ENCODE data around the gene ADM. TPM values are rescaled to one million over a fixed set of nuclear protein-coding genes. Genes with fewer than 3 reads are reported as not detected.

Gene ADM
- total RNA-seq, 2 donors from 2014 or later = 0.68 to 2.0 TPM

GRCh38 chr11:10282117-10282516, 22.8 kb upstream of the ADM start:
- no peak overlapping the region for H3K27ac Mint-ChIP-seq
- no peak for ATAC-seq
- no peak overlapping the region for H3K4me3 Mint-ChIP-seq
- peaks cover 15% of the 10 kb centered on the region for H3K4me1 Mint-ChIP-seq
- no peak for DNase-seq
- H3K9me3 ChIP-seq (ENCODE audit: control insufficient read depth, low read length, poor library complexity, severe bottlenecking) = no peaks in the 10 kb centered on the region
- H3K27me3 Mint-ChIP-seq = peaks cover 5% of the 10 kb centered on the region
- peaks cover 5% of the 10 kb centered on the region for H3K36me3 Mint-ChIP-seq (ENCODE audit: low read depth)

GRCh38 chr11:10283991-10284390, 20.9 kb upstream of the ADM start:
- Mint-ChIP-seq H3K36me3 (ENCODE audit: low read depth) (peaks cover 5% of the 10 kb centered on the region), H3K4me3 (no peak overlapping the region), H3K4me1 (peaks cover 15% of the 10 kb centered on the region), H3K27me3 (peaks cover 5% of the 10 kb centered on the region), H3K27ac (no peak overlapping the region)
- ATAC-seq (no peak), DNase-seq (no peak)
- no peaks in the 10 kb centered on the region for H3K9me3 ChIP-seq (ENCODE audit: control insufficient read depth, low read length, poor library complexity, severe bottlenecking)

- DNase-seq = no peak
- peaks cover 4% of the 10 kb centered on the region for H3K36me3 Mint-ChIP-seq (ENCODE audit: low read depth)
- peaks cover 16% of the 10 kb centered on the region for H3K4me1 Mint-ChIP-seq
- ATAC-seq = no peak
- peaks cover 12% of the 10 kb centered on the region for H3K27me3 Mint-ChIP-seq
- peak overlapping the region; percentile 14 for H3K27ac Mint-ChIP-seq
- no peak overlapping the region for H3K4me3 Mint-ChIP-seq
- no peaks in the 10 kb centered on the region for H3K9me3 ChIP-seq (ENCODE audit: control insufficient read depth, low read length, poor library complexity, severe bottlenecking)
Measured at GRCh38 chr11:10285148-10285802, 19.6 kb upstream of the ADM start.

GRCh38 chr11:10287140-10287539, 17.7 kb upstream of the ADM start:
- peaks cover 2% of the 10 kb centered on the region for H3K36me3 Mint-ChIP-seq (ENCODE audit: low read depth)
- DNase-seq (no peak), ATAC-seq (no peak)
- H3K4me1 Mint-ChIP-seq = peaks cover 25% of the 10 kb centered on the region
- peaks cover 14% of the 10 kb centered on the region for H3K27me3 Mint-ChIP-seq
- H3K4me3 Mint-ChIP-seq = no peak overlapping the region
- no peaks in the 10 kb centered on the region for H3K9me3 ChIP-seq (ENCODE audit: control insufficient read depth, low read length, poor library complexity, severe bottlenecking)
- no peak overlapping the region for H3K27ac Mint-ChIP-seq

GRCh38 chr11:10287766-10288715, 16.8 kb upstream of the ADM start:
- DNase-seq (no peak), ATAC-seq (no peak)
- peaks cover 2% of the 10 kb centered on the region for H3K36me3 Mint-ChIP-seq (ENCODE audit: low read depth)
- no peak overlapping the region for H3K27ac Mint-ChIP-seq
- H3K27me3 Mint-ChIP-seq = peaks cover 14% of the 10 kb centered on the region
- H3K4me1 Mint-ChIP-seq = peaks cover 27% of the 10 kb centered on the region
- H3K9me3 ChIP-seq (ENCODE audit: control insufficient read depth, low read length, poor library complexity, severe bottlenecking) = no peaks in the 10 kb centered on the region
- no peak overlapping the region for H3K4me3 Mint-ChIP-seq

- Mint-ChIP-seq H3K27ac (no peak overlapping the region), H3K4me3 (no peak overlapping the region), H3K27me3 (peaks cover 13% of the 10 kb centered on the region), H3K4me1 (peaks cover 26% of the 10 kb centered on the region), H3K36me3 (ENCODE audit: low read depth) (peaks cover 2% of the 10 kb centered on the region)
- no peaks in the 10 kb centered on the region for H3K9me3 ChIP-seq (ENCODE audit: control insufficient read depth, low read length, poor library complexity, severe bottlenecking)
- ATAC-seq (no peak), DNase-seq (no peak)
Measured at GRCh38 chr11:10288881-10289764, 15.8 kb upstream of the ADM start.

GRCh38 chr11:10289765-10290380, 15.0 kb upstream of the ADM start:
- H3K27ac Mint-ChIP-seq = no peak overlapping the region
- peaks cover 24% of the 10 kb centered on the region for H3K4me1 Mint-ChIP-seq
- ATAC-seq = no peak
- H3K4me3 Mint-ChIP-seq = no peak overlapping the region
- H3K27me3 Mint-ChIP-seq = peaks cover 9% of the 10 kb centered on the region
- no peaks in the 10 kb centered on the region for H3K36me3 Mint-ChIP-seq (ENCODE audit: low read depth)
- no peak for DNase-seq
- no peaks in the 10 kb centered on the region for H3K9me3 ChIP-seq (ENCODE audit: control insufficient read depth, low read length, poor library complexity, severe bottlenecking)

GRCh38 chr11:10291801-10292638, 12.9 kb upstream of the ADM start:
- Mint-ChIP-seq H3K4me3 (peak overlapping the region; percentile 69), H3K27ac (no peak overlapping the region), H3K36me3 (ENCODE audit: low read depth) (no peaks in the 10 kb centered on the region), H3K27me3 (peaks cover 24% of the 10 kb centered on the region), H3K4me1 (peaks cover 28% of the 10 kb centered on the region)
- ATAC-seq = no peak
- H3K9me3 ChIP-seq (ENCODE audit: control insufficient read depth, low read length, poor library complexity, severe bottlenecking) = no peaks in the 10 kb centered on the region
- DNase-seq = no peak

GRCh38 chr11:10293423-10294289, 11.2 kb upstream of the ADM start, which contains the start of gene SBF2:
Gene SBF2, minus strand, starts transcription at chr11:10294219. Its CDS starts 150 bp downstream, at chr11:10294069.
- H3K27ac Mint-ChIP-seq = peak within 1 kb of the TSS; percentile 53
- H3K4me1 Mint-ChIP-seq = peaks cover 37% of the 10 kb centered on the region

GRCh38 chr11:10294290-10294953, 10.5 kb upstream of the ADM start:
- Mint-ChIP-seq H3K27me3 (peaks cover 25% of the 10 kb centered on the region), H3K27ac (peak overlapping the region; percentile 53)
- no peak for ATAC-seq

More at GRCh38 chr11:10293423-10294289, 11.2 kb upstream of the ADM start, which contains the start of gene SBF2:
- peak; percentile 67 to 76 (median 73) for DNase-seq
- no peaks in the 10 kb centered on the region for H3K36me3 Mint-ChIP-seq (ENCODE audit: low read depth)
- H3K4me3 Mint-ChIP-seq = peak within 1 kb of the TSS; percentile 91
- no peaks in the 10 kb centered on the region for H3K9me3 ChIP-seq (ENCODE audit: control insufficient read depth, low read length, poor library complexity, severe bottlenecking)
- peaks cover 25% of the 10 kb centered on the region for H3K27me3 Mint-ChIP-seq
- peak; percentile 64 for ATAC-seq

More at GRCh38 chr11:10294290-10294953, 10.5 kb upstream of the ADM start:
- no peaks in the 10 kb centered on the region for H3K36me3 Mint-ChIP-seq (ENCODE audit: low read depth)
- H3K4me3 Mint-ChIP-seq = peak overlapping the region; percentile 91
- no peak for DNase-seq
- H3K4me1 Mint-ChIP-seq = peaks cover 41% of the 10 kb centered on the region
- H3K9me3 ChIP-seq (ENCODE audit: control insufficient read depth, low read length, poor library complexity, severe bottlenecking) = no peaks in the 10 kb centered on the region

Data from T-helper 17 cell (primary cell).